HL-60/S4 treated with phorbol 12-myristate 13-acetate at 8.2 ng/mL for 4 days and 3 days (cell line): ENCODE measurements around the gene AIFM2.
"Not testable (repeated sequence)": the region's sequence is repeated elsewhere in the genome, so short reads cannot be mapped to it uniquely, and the experiment has no call there.

Experiments used
- in situ Hi-C: fragments of 300-500 bp; cut with MboI; formaldehyde crosslinking; loops from 2 replicates; pipeline ENCODE4 v1.15.0; 2022; ENCODE audit warnings: low sequenced_read_pairs

Gene AIFM2

DNA sequence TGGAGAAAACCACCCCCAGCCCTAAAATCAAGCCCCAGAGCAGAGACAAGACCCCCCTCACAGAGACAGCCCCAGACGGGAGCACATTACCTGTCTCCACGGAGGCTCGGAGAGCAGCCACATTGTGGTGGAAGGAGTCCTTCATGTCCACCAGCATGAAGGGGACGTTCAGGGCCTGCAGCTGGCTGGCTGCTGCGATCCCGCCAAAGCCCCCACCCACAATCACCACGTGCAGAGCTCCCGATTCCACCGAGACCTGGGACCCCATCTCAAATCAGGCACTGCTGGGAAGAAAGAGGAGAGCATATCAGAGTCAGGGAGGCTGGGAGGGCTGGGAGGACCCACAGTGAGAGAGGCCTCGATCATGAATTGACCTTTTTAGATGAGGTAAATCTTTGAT, 8.8 kb downstream of the AIFM2 start:
- in situ Hi-C loops: no loop called here

DNA sequence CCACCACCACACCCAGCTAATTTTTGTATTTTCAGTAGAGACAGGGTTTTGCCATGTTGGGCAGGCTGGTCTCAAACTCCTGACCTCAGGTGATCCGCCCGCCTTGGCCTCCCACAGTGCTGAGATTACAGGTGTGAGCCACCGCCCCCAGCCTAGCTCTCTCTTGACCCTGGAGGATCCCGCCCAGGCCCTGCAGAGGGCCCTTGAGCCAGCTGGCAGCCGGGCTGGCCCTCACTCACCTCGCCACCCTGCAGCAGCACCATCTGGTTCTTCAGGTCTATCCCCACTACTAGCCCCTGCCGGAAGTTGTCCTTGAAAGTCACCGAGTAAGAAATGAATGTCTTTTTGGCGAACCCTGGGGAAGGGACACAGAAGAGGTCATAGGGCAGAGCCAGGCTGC, 9.5 kb downstream of the AIFM2 start:
- in situ Hi-C loops: not testable (repeated sequence)

DNA sequence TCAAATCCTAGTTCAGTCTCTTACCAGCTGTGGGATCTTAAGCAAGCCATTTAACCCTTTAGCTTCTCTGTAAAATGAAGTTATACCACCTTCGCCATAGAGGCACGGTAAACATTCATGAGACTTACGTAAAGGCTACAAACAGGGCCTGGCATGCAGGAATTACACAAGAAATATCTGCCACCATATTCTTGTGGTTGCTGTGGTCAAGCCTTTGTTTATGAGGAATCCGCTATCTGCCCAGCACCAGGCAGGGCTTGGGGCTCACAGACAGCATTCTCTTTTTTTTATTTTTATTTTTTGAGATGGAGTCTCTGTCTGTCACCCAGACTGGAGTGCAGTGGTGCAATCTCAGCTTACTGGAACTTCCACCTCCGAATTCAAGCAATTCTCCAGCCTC, 9.9 kb downstream of the AIFM2 start:
- in situ Hi-C loops: no loop called here

DNA sequence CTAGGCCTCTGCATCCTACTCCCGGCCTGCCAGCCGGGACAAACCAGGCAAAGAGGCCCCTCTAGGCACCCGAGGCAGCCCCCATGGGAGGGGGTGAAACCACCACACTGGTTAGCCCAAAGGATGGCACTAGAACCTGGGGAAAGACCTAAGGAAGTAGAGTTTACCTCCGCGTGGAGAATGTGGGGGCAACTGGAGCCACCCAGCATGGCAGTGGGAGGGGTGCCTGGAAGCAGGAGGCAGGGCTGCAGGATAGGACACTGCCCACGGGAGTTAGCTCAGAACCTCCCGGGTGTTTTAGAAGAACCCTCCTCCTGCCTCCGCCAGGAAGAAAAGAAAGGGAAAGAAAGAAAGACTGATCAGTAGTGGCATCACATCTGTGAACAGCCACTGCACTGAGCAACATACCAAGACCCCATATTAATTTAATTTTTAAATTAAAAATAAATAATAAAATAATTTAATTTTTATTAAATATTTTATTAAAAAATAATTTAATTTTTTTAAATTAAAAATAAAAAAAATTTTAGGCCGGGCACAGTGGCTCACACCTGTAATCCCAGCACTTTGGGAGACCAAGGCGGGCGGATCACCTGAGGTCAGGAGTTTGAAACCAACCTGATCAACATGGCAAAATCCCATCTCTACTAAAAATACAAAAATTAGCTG, 11.2 kb downstream of the AIFM2 start:
- in situ Hi-C loops: no loop called here

DNA sequence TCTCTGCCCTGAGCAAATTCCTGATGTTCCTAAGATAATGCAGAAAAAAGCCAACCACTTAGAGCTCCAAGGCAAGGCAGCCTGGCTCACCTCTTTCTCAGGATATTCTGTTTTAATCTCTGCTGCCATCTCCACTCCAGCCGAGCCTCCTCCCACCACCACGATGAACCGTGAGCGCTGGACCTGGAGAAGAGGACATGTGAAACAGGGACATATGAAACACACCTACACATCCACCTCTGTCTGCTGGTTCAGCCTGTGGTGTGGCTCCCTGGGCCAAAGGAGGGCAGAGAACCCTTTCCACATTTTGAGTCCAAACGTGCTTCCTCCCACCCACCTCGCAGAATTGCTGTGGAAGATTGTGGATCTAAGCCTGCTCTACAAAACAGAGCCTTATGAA, 12.2 kb downstream of the AIFM2 start:
- in situ Hi-C loops: no loop called here

DNA sequence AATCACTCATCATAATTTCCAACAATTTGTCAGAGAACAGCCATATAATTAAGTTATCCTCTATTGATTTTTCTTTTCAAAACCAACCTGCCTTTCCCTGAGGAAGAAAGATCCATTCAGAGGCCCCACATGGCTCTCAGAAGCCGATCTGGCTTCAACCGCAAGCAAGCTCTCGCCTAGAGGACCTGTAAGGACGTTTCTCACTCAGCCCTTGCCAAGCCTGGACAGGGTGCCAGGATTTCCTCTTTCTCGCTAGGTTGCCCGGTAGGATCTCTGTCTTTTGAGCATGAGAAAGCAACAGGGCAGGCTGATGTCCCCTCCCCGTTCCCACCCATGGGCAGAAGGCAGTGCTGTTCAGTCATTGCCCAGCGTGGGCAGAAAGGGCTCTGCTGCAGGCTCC, 13.0 kb downstream of the AIFM2 start:
- in situ Hi-C loops: no loop called here

DNA sequence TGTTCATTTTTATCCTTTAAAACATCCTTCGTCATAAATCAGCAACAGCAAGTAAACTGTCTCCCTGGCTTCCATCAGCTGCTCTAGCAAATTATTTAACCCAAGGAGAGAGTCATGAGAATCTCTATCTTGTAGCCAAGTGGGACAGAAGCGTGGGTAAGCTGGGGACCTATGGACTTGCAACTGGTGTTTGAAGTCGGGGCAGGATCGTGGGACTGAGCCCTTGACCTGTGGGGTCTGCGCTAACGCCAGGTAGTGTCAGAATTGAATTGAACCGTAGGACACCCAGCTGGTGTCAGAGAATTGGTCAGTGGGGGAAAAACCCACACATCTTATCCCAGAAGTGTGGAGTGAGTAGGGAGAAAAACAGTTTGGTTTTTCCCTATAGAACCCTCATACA, 13.4 kb downstream of the AIFM2 start:
- in situ Hi-C loops: no loop called here

DNA sequence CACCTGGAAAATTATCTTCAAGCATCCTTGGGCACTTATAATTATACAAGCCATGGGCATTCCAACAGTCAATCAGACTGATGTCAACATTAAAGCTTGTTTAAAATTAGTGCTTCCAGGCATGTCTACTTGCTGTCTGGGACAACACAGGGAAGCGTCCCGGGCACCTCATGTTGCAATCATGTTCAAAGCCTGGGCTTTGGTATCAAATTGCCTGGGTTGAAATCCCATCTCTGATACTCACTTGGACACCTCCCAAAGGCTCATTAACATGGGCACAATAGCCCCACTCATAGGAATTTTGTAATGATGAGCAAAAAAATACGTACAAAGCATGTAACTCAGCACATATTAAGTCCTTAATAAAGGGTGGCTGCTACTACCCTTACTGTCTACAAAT, 14.4 kb downstream of the AIFM2 start:
- in situ Hi-C loops: no loop called here

DNA sequence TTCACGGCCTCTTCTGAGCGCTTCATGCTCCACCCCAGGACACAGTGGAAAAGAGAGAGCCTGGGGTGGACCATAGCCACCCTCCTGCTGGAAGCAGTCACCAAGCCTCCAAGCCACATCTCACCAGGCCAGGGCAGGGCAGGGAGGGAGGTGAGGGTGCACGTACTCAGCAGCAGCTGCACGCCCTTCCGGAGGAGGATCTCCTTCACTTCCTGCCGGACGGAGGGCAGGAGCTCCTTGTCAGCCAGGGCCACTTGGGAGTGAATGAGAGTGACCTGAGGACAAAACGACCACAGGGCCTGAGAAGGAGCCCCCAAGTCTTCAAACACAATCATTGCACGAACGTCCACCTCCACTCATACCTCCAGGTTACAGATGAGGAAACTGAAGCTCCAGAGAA, 15.0 kb downstream of the AIFM2 start:
- in situ Hi-C loops: no loop called here

DNA sequence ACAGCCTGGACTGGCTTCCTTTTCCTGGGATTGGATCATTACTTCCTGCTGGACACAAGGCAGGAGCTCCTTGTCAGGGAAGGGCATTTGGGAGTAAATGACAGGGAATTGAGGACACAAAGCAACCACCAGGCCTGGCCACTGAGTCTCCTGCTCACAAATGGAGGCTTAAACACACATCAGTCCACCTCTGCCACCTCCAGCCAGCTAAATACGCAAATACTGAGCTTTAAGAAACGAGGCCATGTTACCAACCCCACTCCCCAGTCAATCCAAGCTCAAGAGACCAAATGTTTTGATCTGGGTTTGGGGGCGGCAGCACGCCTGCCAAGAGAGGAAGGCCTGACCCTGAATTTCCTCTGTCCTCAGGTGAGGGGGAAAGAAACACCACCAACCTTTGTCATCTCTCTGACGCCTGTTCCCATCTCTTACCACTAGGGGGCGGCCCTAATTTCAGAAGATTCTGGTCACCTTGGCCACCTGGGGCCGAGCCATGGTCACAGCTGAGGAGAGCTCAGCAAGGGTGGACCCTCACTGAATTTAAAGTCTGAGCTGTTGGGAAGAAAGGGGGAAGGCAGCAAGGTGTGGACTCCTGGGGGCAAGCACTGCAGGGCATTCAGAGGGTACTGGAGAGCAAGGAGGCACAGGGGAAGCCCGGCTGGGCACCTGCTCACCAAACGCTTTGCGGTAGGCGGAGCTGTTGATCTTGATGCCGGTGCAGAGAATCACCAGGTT, 16.5 kb downstream of the AIFM2 start:
- in situ Hi-C loops: no loop called here

DNA sequence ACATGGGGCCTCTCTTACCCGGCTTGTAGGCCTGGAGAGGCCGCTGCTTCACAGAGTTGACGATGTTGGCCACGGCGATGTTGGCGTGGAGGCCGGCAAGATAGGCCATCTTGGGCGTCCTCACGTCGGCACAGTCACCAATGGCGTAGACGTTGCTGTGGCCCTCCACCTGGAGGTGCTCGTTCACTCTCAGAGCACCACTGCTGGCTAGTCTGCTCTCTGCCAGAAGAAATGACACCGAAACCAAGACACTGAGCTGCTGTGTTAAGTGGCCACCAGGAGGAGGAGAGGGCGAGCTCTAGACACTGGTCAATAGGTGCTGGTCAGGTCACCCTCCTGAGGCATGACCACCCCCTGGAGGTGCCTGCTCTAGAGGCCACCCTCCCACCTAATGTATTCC, 17.7 kb downstream of the AIFM2 start:
- in situ Hi-C loops: no loop called here

DNA sequence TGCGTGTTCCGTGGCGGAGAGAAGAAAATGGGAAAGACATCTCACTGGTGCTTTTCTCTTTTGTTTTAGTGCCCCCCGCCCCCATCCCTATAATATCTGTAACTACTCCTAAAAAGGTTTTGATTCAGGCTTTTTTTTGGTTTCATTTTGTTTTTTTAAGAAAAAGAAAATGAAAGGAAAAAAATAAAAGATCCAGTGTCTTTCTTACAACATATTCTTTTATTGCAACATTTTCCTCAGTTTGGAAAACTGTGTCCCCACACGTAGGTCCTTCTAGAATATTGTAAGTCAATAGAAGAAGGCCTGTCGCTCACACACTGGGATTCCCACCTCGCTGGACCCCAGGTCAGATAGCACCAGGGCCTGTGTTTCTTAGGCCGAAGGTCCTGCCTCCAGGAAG, 20.6 kb downstream of the AIFM2 start:
- in situ Hi-C loops: no loop called here

DNA sequence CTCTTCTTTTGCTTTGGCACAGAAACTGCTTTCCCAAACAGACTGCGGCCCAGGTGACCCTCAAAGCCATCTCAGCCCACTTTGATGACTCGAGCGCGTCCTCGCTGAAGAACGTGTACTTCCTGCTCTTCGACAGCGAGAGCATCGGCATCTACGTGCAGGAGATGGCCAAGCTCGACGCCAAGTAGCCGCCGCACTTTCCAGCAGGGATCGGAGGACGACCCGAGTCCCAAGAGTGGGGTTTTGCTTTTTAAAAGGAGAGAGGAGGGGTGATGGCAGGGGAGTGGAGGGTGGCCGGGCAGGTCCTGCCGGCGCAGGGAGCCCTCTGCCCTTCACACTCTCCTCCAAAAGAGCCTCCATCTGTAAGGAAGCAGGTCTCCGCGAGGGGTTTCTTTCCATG, 21.1 kb downstream of the AIFM2 start:
- in situ Hi-C loops: no loop called here

DNA sequence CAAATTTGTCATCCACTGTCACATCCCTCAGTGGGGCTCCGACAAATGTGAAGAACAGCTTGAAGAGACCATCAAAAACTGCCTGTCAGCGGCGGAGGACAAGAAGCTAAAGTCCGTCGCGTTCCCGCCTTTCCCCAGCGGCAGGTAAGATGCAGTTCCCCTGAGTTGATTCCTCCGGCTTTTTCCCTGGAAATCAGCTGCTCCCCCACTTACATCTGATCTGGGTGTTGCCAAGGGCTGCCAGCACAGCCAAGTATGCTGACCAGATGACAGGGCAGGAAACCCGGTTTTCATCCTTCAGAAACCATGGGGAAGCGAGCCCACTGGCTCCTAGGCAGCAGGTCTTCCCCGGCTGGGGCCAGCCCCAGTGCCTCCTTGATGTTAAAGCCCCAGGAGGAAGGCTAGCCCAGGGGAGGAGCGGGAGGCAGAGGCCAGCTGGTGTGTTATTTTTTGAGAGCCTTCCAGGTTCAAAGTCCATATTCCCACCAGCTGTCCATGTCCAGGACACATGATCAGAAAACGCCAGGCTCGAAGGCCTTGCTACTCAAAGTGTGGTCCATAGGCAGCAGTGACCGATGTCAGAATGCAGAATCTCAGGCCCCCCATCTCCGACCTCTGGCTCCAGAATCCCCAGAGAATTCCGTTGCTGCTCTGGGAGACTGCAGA, 23.4 kb downstream of the AIFM2 start:
- in situ Hi-C loops: no loop called here

DNA sequence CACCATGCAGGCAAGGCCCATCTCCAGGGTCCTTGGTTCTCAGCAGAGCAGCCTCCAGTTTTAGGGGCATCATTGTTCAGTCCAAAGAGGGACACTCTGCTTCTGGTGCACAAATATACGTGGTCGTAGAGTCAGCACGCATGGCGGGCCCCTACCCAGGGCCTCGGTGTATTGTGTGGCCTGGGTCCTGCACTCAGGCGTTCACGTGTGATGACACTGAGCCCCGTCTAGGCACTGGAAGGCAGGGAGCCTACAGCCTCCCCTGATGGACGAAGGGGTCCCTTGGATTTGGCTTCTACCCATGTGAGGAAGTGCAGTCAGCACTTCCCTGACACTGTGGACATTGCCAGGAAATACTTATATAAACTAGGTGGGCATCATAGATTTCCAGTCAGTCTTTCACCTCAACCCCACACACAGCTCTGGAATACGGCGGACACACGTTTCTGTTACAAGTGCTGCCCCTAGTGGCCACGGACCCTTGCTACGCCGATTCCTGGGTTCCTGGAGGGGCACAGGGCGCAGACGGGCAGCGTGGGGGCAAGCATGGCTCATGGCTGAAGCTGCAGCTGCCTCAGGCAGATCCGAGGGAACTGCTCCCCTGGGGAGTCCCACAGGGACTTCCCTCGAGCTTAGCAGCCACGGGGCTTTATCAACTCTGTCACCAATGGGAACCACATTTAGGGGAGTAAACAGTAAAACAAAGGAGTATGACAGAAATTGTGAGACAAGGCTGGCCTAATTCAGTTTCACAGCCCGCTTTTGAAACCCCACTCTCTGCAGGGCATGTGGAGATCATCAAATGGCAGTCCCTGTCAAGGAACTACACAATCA, 25.4 kb downstream of the AIFM2 start:
- in situ Hi-C loops: no loop called here

DNA sequence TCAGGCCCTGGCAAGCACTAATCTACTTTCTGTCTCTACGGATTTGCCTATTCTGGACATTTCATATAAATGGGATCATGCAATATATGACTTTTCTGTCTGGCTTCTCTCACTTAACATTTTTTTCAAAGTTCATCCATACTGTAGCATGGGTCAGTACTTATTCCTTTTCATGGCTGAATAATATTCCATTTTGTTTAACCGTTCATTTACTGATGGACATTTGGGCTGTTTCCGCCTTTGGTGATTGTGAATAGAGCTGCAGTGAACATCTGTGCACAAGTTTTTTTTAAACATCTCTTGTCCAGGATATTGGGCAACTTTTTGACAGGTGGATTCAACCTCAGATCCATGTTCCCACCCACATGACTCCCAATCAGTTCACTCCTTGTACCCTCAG, 31.0 kb downstream of the AIFM2 start:
- in situ Hi-C loops: no loop called here

DNA sequence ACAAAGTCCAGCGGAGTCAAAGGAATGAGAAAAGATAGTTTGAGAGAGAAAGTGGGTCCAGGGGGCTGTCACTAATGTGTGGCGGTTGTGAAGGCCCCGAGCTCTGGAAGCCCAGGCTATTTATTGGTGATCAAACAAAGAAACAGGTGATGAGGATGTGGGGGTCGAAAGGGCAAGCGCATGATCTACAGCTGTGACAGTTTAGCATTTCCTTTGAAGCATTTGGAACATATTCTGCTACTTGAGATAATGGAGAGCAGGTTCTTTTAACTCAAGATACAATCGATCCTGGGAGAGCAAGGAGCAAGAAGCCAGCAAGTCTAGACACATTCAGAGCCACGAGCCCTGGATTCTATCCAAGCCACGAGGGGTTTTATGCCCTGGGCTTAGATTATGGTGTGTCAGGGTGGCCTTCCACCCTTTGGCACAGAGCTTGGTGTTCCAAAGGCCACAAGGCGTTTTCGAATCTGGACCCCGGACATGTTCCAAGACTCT, 31.5 kb downstream of the AIFM2 start:
- in situ Hi-C loops: not testable (repeated sequence)

DNA sequence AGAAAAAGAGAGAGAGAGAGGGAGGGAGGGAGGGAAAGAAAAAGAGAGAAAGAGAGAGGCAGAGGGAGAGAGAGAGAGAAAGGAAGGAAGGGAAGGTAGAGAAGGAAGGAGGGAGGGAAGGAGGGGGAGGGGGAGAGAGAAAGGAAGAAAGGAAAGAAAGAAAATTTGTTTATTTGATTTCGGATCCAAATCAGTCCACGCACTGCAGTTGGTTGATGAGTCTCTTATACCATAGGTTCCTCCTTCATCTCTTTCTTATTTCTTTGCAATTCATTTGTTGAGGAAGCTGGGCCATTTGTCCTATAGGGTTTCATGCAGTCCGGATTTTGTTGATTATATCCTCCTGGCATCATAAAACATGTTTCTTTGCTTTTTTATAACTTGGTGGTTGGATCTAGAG, 34.4 kb downstream of the AIFM2 start:
- in situ Hi-C loops: no loop called here

DNA sequence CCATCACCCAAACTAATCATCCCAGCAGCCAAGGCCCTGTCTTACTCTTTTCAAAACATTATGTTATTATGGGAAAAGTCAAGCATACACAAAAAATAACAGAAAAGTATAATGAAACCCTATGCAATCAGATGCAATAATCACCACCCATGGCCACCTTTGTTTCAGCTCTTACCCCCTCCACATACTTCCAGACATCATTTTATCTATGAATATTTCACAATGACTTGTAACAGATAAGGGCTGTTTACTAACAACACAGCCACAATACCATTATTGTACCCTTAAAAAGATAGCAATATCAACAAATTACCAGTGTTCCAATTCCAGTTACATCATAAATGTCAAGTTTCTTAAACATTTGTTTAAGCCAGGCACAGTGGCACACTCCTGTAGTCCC, 35.2 kb downstream of the AIFM2 start:
- in situ Hi-C loops: no loop called here

DNA sequence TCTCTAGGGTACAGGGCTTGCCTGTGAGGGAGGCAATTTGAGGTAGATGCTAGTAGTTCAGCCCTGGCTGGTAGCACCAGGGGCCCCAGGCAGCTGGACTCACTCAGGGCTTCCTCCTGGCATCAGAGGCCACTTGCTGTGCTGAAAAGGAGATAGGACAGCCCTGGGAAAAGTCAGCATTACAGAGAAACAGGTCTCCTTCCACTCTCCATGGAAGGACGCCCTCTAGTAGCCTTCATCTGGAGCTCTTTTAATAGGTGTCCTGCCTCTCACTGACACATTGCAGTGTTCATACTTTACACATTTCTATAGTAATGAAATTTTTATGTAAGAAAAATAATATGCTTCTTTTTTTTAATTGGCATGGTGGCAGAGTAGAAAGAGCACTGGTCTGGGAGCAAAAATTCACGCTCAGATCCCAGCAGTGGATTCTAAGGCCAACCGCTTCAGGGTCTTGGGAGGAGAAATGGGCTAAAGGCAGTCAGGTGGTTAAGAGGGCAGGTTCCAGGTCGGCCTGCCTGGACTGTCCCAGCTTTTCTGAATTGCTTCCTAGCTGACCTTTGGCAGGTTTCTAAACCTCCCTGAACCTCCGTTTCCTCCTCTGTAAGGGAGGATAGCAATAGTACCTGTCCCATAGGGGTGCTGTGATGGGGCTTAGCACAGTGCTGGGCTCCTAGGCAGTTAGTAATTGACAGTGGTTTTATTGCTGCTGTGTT, 35.8 kb downstream of the AIFM2 start:
- in situ Hi-C loops: no loop called here
